Measurements from ENCODE around the gene SYTL3. TPM values are rescaled to one million over a fixed set of nuclear protein-coding genes. Genes with fewer than 3 reads are reported as not detected.
"Not testable (repeated sequence)": the region's sequence is repeated elsewhere in the genome, so short reads cannot be mapped to it uniquely, and the experiment has no call there.

The SYTL3 gene
- total RNA-seq, 6 experiments from 2014 or later, result 3.1 to 5.7 (median 3.9) TPM

DNA sequence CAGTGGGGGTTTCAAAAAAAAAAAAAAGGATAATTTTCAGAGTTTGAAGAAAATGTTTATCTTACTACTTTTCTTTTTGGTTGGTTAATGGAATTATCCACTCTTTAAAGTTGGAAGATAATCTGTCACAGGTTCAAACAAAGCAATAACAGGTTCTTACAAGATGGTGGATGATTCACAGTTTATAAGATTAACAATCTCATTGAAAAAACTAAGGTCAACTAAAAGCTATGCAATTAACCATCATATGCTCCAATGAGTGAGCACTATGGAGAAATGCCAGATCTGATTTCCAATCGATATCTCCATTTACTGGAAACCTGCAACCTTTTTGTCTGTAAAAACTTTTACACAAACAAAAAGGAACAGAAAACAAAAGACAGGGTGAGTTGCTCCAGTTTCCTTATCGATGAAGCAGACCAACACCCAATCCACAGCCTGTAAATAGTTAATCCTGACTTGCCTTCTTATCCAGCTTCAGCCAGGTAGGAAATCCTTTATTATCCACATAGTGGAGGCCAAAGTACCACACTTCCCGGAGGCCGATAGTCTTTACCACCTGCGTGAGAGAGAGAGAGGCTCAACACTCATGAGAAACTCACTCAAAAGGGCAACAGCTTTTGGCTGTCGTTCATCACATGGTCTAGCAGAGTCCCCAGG lies 136.9 kb downstream of the SYTL3 start:
- Mint-ChIP-seq H3K36me3 (ENCODE audit: low read depth) (peaks cover 45% of the 10 kb centered on the region), H3K4me3 (no peak overlapping the region), H3K27me3 (ENCODE audit: insufficient read depth) (peaks cover 2% of the 10 kb centered on the region), H3K4me1 (ENCODE audit: low read depth) (peaks cover 27% of the 10 kb centered on the region), H3K9me3 (no peaks in the 10 kb centered on the region), H3K27ac (no peak overlapping the region)
- DNase-seq, result no peak
- TF ChIP-seq, protein P1, sequence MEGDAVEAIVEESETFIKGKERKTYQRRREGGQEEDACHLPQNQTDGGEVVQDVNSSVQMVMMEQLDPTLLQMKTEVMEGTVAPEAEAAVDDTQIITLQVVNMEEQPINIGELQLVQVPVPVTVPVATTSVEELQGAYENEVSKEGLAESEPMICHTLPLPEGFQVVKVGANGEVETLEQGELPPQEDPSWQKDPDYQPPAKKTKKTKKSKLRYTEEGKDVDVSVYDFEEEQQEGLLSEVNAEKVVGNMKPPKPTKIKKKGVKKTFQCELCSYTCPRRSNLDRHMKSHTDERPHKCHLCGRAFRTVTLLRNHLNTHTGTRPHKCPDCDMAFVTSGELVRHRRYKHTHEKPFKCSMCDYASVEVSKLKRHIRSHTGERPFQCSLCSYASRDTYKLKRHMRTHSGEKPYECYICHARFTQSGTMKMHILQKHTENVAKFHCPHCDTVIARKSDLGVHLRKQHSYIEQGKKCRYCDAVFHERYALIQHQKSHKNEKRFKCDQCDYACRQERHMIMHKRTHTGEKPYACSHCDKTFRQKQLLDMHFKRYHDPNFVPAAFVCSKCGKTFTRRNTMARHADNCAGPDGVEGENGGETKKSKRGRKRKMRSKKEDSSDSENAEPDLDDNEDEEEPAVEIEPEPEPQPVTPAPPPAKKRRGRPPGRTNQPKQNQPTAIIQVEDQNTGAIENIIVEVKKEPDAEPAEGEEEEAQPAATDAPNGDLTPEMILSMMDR (IDR thresholded peaks at IDR 0.05), result no peak

DNA sequence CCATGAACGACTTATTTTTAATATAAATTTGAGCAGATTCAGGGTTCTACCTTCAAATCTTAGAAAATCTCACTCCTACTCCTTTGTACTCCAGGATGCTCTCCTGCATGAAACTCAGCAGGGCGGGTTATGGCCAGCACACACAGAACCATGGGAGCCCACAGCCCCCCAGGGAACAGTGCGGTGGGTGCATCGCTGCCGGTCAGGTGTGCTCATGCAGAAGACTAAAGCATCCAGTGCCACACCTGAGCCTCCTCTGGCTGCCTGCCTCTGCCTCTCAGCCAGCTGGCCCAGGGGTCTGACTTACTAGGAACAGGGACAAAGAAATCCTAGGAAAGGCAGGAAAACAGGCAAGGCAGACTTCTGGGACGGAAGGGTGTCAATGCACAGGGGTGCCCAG lies 137.5 kb downstream of the SYTL3 start:
- H3K4me3 Mint-ChIP-seq, result no peak overlapping the region

DNA sequence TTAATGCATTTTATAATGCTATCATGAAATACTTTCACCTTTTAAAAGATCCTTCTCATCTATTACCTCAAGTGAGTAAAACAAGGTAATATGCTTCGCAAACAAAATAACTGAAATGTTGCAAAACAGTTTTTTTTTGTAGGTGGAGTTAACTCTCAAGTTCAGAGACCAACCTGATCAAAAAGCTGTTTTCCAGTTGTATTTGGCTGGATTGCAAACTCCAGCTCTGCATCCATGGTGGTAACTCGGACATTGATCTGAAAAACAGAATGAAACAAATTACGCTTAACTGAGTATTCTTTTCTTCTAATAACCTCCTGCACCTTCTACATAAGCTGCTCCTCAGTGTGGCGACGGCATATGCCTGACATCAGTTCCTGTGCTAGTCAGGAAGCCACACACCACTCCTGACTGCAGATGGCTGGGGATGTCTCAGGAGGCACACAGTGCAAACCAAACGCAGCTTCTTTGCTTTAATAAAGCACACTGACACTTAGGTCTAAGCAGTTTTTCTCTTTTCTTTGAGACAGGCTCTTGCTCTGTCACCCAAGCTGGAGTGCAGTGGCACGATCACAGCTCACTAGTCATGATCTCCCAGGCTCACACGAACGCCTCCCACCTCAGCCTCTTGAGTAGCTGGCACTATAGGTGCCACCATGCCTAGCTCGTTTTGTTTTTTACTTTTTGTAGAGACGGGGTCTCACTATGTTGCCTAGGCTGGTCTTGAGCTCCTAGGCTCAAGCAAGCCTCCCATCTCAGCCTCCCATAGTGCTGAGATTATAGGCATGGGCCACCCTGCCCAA lies 139.5 kb downstream of the SYTL3 start:
- DNase-seq, result no peak
- Mint-ChIP-seq H3K27ac (peak overlapping the region; percentile 15; the same call in 1 of the 2 replicates), H3K27me3 (ENCODE audit: insufficient read depth) (peaks cover 2% of the 10 kb centered on the region), H3K4me1 (ENCODE audit: low read depth) (peaks cover 38% of the 10 kb centered on the region), H3K36me3 (ENCODE audit: low read depth) (peaks cover 27% of the 10 kb centered on the region), H3K4me3 (no peak overlapping the region), H3K9me3 (no peaks in the 10 kb centered on the region)
- TF ChIP-seq, protein P1 (IDR thresholded peaks at IDR 0.05), result no peak

More for the DNA sequence above, 137.5 kb downstream of the SYTL3 start:
- no peaks in the 10 kb centered on the region for H3K9me3 Mint-ChIP-seq
- H3K27ac Mint-ChIP-seq, result no peak overlapping the region
- peaks cover 28% of the 10 kb centered on the region for H3K4me1 Mint-ChIP-seq (ENCODE audit: low read depth)
- H3K27me3 Mint-ChIP-seq (ENCODE audit: insufficient read depth), result peaks cover 2% of the 10 kb centered on the region
- H3K36me3 Mint-ChIP-seq (ENCODE audit: low read depth), result peaks cover 40% of the 10 kb centered on the region
- TF ChIP-seq, protein P1 (IDR thresholded peaks at IDR 0.05), result no peak
- no peak for DNase-seq

DNA sequence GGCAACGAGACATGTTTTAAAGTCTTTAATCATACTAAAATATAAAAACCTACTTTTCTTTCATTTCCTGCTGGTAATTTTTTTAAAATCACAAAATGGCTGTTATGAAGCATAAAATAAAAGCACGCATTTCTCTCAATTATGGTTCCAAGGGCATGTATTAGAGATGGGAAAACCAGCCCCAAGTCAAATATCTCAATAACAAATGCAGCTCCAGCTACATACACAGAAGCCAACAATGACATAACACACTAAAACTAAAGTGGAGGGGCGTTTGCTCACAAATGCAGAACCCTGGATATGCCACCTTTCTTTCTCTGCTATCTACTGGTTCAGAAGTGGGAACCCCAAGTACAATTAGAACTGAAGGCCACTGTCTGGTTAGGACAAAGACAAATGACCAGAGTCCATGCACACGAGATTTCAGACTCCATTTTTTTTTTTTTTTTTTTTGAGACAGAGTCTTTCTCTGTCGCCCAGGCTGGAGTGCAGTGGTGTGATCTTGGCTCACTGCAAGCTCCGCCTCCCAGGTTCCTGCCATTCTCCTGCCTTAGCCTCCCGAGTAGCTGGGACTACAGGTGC lies 141.5 kb downstream of the SYTL3 start:
- H3K36me3 Mint-ChIP-seq (ENCODE audit: low read depth), result peaks cover 20% of the 10 kb centered on the region
- H3K27ac Mint-ChIP-seq, result no peak overlapping the region
- H3K4me1 Mint-ChIP-seq (ENCODE audit: low read depth), result peaks cover 27% of the 10 kb centered on the region
- no peak for DNase-seq
- no peak overlapping the region for H3K4me3 Mint-ChIP-seq
- H3K27me3 Mint-ChIP-seq (ENCODE audit: insufficient read depth), result peaks cover 2% of the 10 kb centered on the region
- no peaks in the 10 kb centered on the region for H3K9me3 Mint-ChIP-seq
- TF ChIP-seq, protein P1 (IDR thresholded peaks at IDR 0.05), result no peak

DNA sequence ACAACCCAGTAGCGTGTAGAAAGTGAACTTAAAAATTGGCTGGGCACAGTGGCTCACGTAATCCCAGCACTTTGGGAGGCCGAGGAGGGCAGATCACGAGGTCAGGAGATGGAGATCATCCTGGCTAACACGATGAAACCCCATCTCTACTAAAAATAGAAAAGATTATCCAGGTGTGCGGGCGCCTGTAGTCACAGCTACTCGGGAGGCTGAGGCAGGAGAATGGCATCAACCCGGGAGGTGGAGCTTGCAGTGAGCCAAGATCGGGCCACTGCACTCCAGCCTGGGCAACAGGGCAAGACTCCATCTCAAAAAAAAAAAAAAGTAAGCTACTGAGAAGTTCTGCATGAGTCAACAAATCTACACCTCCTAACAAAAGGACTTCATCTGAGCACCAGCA lies 142.7 kb downstream of the SYTL3 start:
- not testable (repeated sequence) for DNase-seq; H3K36me3 Mint-ChIP-seq (ENCODE audit: low read depth); H3K27me3 Mint-ChIP-seq (ENCODE audit: insufficient read depth); H3K9me3 Mint-ChIP-seq; H3K4me3 Mint-ChIP-seq; H3K27ac Mint-ChIP-seq
- peaks cover 32% of the 10 kb centered on the region for H3K4me1 Mint-ChIP-seq (ENCODE audit: low read depth)

DNA sequence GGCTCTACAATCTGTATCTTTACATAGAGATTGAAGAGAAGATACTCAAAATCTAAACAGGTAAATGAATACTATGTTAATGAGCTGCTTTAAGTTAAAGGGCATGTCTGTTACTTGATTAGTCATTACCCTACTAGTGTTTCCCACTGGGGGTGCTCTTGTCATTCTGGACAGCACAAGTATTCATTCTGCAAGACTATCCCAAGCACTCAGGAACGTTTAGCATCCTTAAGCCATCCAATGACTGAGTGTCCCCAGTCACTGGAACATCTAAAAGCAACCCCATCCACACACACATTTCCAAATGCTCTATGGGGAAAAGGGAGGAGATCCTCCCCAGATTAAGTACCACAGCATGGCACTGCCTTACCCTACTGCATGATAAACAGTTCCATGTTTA lies 143.6 kb downstream of the SYTL3 start:
- no peak overlapping the region for H3K27ac Mint-ChIP-seq
- no peak overlapping the region for H3K4me3 Mint-ChIP-seq
- peaks cover 2% of the 10 kb centered on the region; the same call in 1 of the 2 replicates for H3K27me3 Mint-ChIP-seq (ENCODE audit: insufficient read depth)
- H3K9me3 Mint-ChIP-seq, result no peaks in the 10 kb centered on the region
- DNase-seq, result peak; percentile 61
- peaks cover 41% of the 10 kb centered on the region for H3K4me1 Mint-ChIP-seq (ENCODE audit: low read depth)
- H3K36me3 Mint-ChIP-seq (ENCODE audit: low read depth), result peaks cover 5% of the 10 kb centered on the region
- TF ChIP-seq, protein P1 (IDR thresholded peaks at IDR 0.05), result peak; percentile 76

Data from HFFc6 (cell line).